HG02981 (cell line): ENCODE data around the gene PSMD8.
"Not testable (repeated sequence)": the region's sequence is repeated elsewhere in the genome, so short reads cannot be mapped to it uniquely, and the experiment has no call there.

Source experiments
- ATAC-seq: cut with Tn5 transposase; IDR thresholded peaks from one replicate; pipeline ENCODE4 v1.9.1; 2021; ENCODE audit warnings: mild to moderate bottlenecking, moderate library complexity; ENCODE audit not compliant: unreplicated experiment

The PSMD8 gene

DNA sequence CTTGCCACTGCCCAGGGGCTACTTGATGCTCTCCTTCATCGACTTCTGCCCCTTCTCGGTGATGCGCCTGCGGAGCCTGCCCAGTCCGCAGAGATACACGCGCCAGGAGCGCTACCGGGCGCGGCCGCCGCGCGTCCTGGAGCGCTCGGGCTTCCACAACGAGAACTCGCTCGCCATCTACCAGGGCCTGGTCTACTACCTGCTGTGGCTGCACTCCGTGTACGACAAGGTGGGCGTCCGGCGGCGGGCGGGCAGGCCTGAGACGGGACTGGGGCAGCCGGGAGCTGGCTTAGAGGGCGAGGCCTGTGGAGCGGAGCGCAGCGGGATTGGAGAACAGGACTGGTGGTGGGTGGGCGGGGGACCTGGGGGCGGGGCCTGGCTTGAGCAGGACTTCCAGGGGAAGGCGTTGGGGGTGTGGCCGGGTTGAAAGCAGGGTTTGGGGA is 12.7 kb upstream of the PSMD8 start:
- peak; percentile 66 for ATAC-seq

DNA sequence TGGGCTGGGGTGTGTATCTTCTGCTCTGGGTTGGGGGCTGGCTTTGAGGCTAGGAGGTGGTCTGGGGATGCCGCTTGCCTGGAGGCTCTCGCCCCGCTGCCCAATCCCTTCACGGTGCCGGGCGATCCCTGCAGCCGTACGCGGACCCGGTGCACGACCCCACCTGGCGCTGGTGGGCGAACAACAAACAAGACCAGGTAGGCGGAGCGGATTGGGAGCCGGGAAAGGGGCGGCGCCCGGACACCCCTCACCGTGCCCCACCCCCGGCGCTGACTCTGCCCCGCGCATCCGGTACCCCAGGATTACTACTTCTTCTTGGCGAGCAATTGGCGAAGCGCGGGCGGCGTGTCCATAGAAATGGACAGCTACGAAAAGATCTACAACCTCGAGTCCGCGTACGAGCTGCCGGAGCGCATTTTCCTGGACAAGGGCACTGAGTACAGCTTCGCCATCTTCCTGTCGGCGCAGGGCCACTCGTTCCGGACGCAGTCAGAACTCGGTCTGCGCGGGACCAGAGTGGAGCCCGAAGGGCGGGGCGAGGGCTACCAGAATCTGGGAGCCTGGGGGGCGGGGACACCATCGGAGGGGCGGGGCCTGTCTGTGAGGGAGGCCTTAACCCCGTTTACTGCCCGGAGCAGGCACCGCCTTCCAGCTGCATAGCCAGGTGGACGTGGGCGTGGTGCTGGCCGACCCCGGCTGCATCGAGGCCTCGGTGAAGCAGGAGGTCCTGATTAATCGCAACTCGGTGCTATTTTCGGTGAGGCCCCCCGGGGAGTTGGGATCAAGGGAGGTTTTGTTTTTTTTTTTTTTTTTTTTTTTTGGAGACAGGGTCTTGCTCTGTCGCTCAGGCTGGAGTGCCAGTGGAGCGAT is 12.1 kb upstream of the PSMD8 start:
- ATAC-seq = peak; percentile 38

DNA sequence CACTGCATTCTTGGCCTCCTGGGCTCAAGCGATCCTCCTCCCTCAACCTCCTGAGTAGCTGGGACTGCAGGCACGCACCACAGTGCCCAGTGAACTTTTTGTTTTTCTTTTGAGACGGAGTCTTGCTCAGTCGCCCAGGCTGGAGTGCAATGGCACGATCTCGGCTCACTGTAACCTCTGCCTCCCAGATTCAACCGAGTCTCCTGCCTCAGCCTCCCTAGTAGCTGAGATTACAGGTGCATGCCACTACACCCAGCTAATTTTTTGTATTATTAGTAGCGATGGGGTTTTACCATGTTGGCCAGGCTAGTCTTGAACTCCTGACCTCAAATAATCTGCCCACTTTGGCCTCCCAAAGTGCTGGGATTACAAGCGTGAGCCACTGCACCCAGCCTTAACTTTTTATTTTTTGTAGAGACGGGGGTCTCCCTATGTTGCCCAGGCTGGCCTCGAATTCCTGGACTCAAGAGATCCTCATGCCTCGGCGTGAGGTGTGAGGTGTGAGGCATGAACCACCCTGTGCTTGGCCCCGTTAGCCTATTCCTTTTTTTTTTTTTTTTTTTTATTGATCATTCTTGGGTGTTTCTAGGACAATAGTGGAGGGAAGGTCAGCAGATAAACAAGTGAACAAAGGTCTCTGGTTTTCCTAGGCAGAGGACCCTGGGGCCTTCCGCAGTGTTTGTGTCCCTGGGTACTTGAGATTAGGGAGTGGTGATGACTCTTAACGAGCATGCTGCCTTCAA is 11.3 kb upstream of the PSMD8 start:
- not testable (repeated sequence) for ATAC-seq

DNA sequence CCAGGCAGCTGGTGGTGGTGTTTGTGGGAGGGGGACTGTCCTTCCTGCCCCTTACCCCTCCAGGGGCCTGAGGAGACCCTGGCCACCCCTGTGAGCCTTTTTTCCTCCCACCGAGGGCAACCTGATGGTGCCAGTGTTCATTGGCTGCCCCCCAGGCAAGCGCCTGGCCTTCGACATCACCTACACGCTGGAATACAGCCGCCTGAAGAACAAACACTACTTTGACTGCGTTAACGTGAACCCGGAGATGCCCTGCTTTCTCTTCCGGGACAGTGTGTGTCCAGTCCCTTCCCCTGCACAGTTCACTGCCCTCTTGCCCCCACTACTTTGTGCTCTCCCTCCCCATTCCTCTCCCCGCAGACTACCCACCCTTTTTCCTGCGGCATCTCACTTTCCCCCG is 7.3 kb upstream of the PSMD8 start:
- no peak for ATAC-seq

DNA sequence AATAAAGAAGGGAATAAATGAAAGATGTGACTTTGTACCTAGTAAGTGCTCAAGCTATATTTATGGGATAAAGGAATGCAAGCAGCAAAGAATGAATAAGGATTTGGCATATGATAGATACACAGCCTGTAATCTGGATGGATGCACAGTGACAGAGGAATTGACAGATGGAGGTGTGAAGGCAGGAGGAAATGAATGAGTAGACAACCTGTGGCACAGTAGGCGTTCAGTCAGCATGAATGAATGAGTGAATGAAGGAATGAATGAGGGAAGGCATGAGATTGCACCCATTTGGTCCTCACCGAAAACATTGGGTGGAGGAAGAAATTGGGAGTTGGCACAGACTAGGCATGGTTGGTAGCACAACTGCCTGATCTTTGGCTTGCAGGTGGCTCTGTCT is 4.8 kb upstream of the PSMD8 start:
- no peak for ATAC-seq

DNA sequence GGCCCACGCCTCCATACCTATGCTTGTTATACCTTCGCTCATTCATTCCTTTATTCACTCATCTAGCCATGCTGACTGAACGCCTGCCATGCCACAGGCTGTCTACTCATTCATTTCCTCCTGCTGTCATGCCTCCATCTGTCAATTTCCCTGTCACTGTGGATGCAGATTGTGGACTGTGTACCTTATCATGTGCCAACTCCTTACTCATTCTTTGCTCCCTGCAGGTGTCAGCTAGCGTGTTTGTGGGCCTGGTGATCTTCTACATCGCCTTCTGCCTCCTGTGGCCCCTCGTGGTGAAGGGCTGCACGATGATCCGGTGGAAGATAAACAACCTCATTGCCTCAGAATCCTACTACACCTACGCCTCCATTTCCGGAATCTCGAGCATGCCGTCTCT is 4.1 kb upstream of the PSMD8 start:
- no peak for ATAC-seq

DNA sequence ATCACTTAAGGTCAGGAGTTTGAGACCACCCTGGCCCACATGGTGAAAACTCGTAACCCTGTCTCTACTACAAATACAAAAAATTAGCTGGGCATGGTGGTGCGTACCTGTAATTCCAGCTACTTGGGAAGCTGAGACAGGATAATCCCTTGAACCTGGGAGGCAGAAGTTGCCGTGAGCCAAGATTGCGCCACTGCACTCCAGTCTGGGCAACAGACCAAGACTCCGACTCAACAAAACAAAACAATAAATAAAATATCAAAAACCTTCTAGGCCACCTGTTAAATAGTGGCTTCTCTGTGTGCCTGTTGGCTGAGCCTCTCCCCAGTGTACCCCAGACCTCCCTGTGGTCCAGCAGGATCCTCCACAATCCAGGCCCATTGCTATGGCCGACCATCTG is 3.3 kb upstream of the PSMD8 start:
- ATAC-seq = no peak

DNA sequence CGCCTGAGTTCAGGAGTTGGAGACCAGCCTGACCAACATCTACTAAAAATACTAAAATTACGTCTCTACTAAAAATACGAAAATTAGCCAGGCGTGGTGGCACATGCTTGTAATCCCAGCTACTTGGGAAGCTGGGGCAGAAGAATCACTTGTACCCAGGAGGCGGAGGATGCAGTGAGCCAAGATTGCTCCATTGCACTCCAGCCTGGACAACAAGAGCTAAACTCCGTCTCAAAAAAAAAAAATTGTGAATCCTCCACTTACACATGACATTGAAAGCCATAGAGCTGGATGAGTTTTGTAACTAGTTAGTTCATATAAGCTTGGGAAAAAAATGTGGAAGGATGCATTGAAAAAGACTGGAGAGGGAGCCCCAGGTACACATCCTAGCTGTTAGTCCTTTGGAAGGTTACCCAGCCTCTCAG is 452 bp upstream of the PSMD8 start:
- ATAC-seq = no peak

DNA sequence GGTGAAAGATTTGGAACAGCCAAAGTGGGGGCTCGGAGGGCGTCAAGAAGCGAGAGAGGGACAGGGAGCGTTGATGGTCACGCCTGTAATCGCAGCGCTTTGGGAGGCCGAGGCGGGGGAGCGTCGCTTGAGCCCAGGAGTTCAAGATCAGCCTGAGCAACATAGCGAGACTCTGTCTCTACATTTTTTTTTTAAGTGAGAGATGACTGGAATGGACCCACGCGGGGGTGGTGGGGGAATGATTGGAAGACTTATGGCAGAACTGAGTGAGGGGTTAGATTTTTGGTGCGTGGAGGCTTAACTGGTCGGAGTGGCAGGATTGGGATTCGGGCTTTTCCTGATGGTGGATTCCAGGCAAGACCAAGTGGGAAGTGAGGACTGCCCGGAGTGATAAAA is 725 bp downstream of the PSMD8 start:
- no peak for ATAC-seq

DNA sequence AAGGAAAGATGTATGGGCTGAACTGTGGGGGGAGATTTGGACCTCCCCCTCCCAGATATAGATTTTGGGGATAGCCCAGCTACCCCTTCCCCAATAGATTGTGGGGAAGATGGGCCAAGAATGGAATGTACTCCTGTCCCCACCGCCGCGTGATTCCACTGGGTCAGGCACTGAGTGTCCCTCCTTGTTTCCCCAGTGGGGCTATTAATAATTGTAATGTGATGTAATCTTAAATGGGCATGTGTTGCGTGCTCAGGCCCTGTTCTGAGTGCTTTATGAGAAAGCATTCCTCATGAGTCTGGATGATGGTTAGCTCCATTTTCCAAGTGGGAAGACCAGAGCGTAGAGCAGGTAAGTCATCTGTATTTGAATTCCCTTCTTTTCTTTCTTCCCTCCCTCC is 1.4 kb downstream of the PSMD8 start:
- no peak for ATAC-seq

DNA sequence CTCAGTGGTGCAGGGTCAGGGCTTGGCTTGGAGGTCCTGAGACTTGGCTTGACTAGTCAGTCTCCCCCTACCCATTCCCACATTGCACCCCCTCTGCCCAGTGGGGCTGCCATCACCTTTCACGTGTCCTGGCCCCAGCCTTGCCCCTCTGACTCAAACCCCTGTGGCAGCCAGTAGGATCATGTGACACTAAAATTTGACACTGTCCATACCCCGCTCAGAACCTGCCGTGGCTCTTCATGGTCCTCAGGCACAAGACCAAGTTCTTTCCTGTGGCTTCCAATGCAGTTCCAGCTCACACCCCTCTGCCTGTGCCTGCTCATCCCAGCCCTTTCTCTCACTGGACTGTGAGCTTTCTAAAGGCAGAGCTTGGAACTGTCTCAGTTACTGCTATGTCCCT is 2.2 kb downstream of the PSMD8 start:
- no peak for ATAC-seq

DNA sequence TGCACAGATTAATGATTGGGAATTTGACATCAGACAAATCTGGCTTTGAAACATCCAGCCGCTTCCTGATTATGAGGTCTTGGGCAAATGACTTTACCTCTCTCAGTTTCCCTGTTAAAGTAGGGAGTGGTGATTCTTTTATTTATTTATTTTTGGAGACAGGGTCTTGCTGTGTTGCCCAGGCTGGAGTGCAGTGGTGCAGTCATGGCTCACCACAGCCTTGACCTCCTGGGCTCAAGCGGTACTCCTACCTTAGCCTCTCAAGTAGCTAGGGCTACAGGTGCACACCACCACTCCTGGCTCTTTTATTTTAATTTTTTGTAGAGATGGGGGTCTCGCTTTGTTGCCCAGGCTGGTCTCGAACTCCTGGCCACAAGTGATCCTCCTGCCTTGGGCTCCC is 2.7 kb downstream of the PSMD8 start:
- ATAC-seq = no peak

DNA sequence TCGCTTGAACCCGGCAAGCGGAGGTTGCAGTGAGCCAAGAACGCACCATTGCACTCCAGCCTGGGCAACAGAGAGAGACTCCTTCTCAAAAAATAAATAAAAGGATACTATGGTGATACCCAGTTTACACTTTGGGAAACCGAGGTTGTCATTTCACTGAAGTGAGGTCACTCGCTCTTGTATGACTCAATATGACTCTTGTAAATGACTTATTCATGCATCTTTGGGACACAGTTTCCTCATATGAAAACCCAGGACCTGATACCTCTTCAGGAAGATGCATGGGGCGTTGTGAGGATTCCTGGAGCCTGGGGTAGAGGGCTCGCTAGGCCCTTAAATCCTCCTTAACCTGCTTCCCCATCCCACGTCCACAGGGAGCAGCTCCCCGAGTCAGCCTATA is 4.5 kb downstream of the PSMD8 start:
- ATAC-seq = no peak

DNA sequence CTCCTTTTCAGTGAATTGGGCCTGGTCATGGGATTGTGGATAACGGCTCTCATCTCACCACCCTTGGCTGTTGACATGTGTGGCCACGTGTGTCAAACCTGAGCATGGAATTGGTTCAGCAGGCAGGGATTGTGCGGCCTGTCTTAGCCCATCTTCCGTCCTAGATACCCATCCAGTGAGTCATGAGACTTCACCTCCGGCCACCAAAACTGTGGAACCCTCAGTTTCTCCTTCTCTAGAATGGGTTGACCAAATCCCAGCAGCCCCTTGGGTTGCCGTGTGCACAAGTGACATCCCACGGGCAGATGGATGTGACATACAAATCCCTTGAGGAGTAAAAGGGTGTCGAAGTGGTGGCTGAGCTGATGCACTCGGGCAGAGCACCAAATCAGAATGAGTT is 6.8 kb downstream of the PSMD8 start:
- no peak for ATAC-seq

DNA sequence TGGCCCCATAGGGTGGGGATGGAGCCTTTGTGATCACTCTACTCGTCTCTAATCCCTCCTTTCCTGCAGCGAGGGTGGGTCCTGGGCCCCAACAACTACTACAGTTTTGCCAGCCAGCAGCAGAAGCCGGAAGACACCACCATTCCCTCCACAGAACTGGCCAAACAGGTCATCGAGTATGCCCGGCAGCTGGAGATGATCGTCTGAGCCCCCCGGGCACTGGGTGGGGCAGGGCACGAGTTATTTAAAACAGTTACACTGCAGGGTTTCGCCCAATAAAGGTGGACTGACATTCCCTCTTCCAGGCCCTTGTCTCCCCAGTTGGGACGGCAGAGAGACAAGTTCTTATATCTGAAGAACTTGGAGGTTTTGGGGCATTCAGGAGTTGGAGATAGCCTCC is 8.8 kb downstream of the PSMD8 start:
- no peak for ATAC-seq

DNA sequence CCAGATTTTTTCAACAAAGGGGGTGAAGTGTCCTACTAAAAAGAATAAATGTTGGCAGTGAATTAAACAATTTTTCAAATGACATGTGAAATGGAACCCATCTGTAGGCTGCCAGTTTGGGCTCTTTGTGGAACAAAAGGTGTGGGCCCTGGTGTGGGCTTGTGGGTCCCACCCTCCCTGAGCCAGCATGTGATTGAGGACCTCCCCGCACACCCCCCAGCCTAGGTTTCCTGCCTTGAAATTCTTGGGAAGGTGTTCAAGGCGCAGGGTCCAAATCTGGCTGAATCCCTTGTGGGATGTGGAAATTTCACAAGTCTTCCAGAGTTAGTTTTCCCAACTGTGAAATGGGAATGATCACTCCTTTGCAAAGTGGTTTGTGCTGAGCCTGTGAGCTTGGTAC is 9.4 kb downstream of the PSMD8 start:
- no peak for ATAC-seq

DNA sequence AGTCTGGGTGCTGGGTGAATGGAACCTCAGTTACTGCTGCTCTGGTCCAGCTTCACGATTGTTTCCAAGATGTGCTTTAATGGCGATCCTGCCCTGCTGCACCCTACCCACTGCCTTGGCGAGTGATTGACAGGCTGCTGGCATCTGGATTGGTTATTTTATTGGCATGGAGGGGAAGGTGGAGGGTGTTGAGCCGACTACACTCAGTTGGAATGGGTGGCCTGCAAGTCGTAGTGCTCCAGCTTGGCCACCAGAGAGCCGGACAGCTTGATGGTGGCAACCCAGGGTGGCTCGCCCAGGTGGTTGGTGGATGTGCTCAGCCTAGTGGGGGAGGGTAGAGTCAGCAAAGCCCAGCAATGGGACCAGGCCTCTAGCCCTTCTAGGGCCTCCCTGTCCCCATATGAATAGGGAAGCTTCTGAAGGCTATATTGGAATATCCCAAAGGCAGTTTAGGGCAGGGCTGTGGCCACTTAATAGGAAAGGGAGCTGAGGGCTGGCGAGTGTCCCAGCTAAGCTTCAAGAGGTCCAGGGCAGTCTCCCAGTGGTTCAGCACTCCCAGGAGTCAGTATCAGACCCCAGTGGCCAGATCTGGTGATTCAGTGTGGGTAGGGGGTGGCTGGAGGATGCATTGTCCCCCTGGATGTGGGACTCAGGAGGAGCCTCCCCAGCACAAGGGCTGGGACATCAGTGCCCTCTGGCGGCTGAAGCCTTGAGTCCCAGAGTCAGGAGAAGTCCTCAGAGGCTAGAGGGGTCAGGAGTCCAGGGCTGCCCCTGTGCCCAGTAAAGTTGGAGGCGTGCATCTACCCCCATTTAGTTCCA is 10.0 kb downstream of the PSMD8 start:
- ATAC-seq = no peak

DNA sequence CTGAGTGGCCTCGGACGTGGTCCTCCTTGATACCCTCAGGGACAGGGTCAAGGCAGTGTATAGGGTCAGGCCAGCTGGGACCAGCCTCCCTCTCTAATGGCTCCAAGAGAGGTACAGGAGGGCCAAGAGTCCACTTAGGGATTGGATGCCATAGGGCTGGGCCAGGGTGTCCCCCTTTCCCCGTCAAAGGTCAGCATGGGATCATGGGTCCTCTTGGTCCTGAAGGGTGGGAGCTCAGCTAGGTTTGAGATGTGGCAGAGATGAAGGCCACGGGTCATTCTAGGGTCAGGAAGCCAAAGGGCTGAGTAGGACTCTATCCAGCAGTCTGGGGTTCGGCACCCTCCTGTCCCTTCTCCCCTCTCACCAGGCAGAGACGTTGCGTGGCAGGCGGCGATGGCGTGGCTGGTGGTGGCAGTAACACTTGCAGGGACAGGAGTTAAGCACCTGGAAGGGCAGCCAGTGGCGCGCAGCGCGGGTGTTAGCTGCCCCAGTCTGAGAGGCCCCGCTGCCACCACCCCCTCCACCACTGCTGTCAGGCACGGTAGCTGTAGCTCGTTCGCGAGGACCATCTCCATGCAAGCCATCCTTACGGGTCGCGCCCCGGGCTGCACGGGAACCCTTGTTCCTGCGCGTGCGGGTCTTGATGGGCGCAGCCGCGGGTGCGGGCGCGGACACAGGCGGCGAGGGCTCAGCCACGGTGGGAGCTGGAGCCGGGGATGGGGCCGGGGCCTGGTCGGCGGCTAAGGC is 10.9 kb downstream of the PSMD8 start:
- no peak for ATAC-seq

DNA sequence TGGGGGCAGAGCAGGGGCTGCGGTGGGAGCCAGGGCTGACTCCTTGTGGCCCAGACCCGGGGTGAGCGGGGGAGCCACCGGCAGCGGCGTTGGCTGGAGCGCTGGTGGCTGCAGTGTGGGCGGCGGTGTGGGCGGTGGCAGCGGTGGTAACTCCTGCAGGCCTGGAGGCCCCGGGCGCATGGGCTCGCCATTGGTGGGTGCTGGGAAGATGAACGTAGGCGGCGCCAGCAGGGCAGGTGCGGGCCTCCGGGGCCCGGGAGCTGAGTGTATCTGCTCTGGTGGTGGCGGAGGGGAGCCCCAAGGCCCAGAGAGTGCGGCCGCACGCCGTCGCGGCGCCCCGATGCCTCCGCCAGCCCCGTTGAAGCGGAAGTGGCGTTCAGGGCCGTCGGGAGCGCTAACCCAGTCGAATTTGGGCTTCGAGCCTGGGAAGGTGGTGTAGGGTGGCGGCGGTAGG is 11.5 kb downstream of the PSMD8 start:
- no peak for ATAC-seq

DNA sequence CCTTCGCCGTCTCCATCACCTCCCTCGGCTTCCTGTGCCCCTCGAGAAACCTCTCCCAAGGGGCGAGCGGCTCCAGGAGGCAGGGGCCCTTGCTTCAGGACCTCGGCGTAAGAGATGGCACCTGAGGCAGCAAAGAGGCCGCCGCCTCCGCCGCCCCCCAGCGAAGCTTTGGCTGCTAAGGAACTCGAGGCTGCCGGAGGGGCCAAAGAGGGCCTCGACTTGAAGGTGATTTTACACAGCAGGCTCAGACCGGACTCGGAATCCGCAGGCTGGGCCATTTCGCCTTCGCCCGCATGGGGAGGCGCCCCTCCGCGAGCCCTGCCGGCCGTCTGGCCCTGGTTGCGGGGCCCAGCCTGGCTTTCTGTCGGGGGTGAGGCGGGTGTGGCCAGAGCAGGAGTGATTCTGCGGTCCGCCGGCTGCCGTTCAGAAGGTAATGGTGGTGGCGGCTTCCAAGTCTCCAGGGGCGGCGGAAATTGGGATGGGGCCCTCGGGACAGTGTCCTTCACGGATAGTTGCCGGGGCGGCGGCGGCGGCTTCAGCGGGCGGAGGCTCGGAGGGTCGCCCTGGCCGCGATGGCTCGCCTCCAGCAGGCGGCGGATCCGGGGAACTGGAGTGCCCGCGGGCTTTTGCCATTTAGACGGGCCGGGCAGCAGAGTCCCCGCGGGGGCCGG is 12.1 kb downstream of the PSMD8 start:
- ATAC-seq = no peak
